IMR-90 (cell line): ENCODE data around the gene LUZP4.

Experiments used
- CHD1 ChIP-seq: IDR thresholded peaks from 2 replicates; pipeline ENCODE4 v1.6.1; 2012; ENCODE audit warnings: low read depth, low read length, improper control_type of control experiment
- CTCF ChIP-seq: conservative IDR thresholded peaks from 2 replicates; pipeline ENCODE4 v1.5.1; 2012; ENCODE audit warnings: mild to moderate bottlenecking, low read depth, low read length, improper control_type of control experiment
- ELK1 ChIP-seq: fragments of 150-350 bp; IDR thresholded peaks from 2 replicates; pipeline ENCODE4 v1.6.1; 2016; ENCODE audit warnings: low read depth, mild to moderate bottlenecking, low read length, moderate library complexity, borderline replicate concordance
- FOS ChIP-seq: fragments of 150-350 bp; IDR thresholded peaks from 2 replicates; pipeline ENCODE4 v1.6.1; 2016; ENCODE audit warnings: low read depth, low read length
- MAFK ChIP-seq: IDR thresholded peaks from 2 replicates; pipeline ENCODE4 v1.6.1; 2012; ENCODE audit warnings: low read depth, low read length, improper control_type of control experiment
- MAZ ChIP-seq: IDR thresholded peaks from 2 replicates; pipeline ENCODE4 v1.6.1; 2012; ENCODE audit warnings: low read depth, mild to moderate bottlenecking, low read length, improper control_type of control experiment, moderate library complexity, borderline replicate concordance
- MXI1 ChIP-seq: IDR thresholded peaks from 2 replicates; pipeline ENCODE4 v1.6.1; 2012; ENCODE audit warnings: low read depth, mild to moderate bottlenecking, low read length, moderate library complexity, borderline replicate concordance
- NFE2L2 ChIP-seq: fragments of 150-350 bp; IDR thresholded peaks from 2 replicates; pipeline ENCODE4 v1.6.1; 2016; ENCODE audit warnings: low read depth, mild to moderate bottlenecking, low read length
- POLR2A ChIP-seq: IDR thresholded peaks from 2 replicates; pipeline ENCODE4 v1.6.1; 2012; ENCODE audit warnings: mild to moderate bottlenecking, low read depth, low read length
- RAD21 ChIP-seq: IDR thresholded peaks from 2 replicates; pipeline ENCODE4 v1.6.1; 2012; ENCODE audit warnings: low read length, improper control_type of control experiment
- RCOR1 ChIP-seq: IDR thresholded peaks from 2 replicates; pipeline ENCODE4 v1.6.1; 2012; ENCODE audit warnings: mild to moderate bottlenecking, low read length, improper control_type of control experiment; ENCODE audit not compliant: insufficient replicate concordance
- RFX5 ChIP-seq: IDR thresholded peaks from 2 replicates; pipeline ENCODE4 v1.8.0; 2012; ENCODE audit warnings: low read depth, mild to moderate bottlenecking, low read length, moderate library complexity
- SMC3 ChIP-seq: fragments of 150-350 bp; IDR thresholded peaks from 2 replicates; pipeline ENCODE4 v1.6.1; 2016; ENCODE audit warnings: low read depth, mild to moderate bottlenecking, antibody characterized with exemption, low read length, moderate library complexity

DNA sequence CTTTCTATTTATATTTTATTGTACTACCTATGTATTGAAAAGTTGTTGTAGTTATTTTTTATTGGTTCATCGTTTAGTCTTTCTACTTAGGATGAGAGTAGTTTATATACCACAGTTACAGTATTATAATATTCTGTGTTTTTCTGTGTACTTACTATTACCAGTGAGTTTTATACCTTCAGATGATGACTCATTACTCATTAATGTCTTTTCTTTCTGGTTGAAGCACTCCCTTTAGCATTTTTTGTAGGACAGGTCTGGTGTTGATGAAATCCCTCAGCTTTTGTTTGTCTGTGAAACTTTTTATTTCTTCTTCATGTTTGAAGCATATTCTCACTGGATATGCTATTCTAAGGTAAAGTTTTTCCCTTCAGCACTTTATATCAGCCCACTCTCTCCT, 7.7 kb downstream of the LUZP4 start:
- TF ChIP-seq MXI1 (no peak), POLR2A (no peak), ELK1 (no peak), CTCF (no peak), NFE2L2 (no peak), RAD21 (no peak), MAZ (no peak), MAFK (no peak), RFX5 (no peak), RCOR1 (no peak), FOS (no peak), SMC3 (no peak), CHD1 (no peak)
